Natural killer cell (primary cell): ENCODE measurements around the gene PPM1D. TPM values are rescaled to one million over a fixed set of nuclear protein-coding genes. Genes with fewer than 3 reads are reported as not detected.
"Not testable (repeated sequence)": the region's sequence is repeated elsewhere in the genome, so short reads cannot be mapped to it uniquely, and the experiment has no call there.

Source experiments
- ATAC-seq, 3 donors: fragments of 150-1000 bp in 2 of 3; fragments of 200-7000 bp in 1 of 3; cut with Tn5 transposase; 1 replicate in 1 of 3; 2 replicates in 2 of 3; pipeline ENCODE4 v1.10.0; 2021; ENCODE audit warnings: mild to moderate bottlenecking in 2 of 3, moderate library complexity in 2 of 3
- DNase-seq, 2 donors: peaks; one replicate each; pipeline versions ENCODE4 v3.0.0 to v3.0.0-alpha.2; 2013 to 2021; ENCODE audit warnings: mixed read lengths in 1 of 2
- H3K27ac ChIP-seq: one replicate; pipeline ENCODE4 v1.5.1; 2013; ENCODE audit warnings: mild to moderate bottlenecking, low read length
- H3K27me3 ChIP-seq: one replicate; pipeline ENCODE4 v1.6.1; 2013; ENCODE audit warnings: low read length; ENCODE audit not compliant: control insufficient read depth, insufficient read depth
- H3K36me3 ChIP-seq: one replicate; pipeline ENCODE4 v1.6.1; 2013; ENCODE audit warnings: low read length; ENCODE audit not compliant: control insufficient read depth, insufficient read depth
- H3K4me1 ChIP-seq: one replicate; pipeline ENCODE4 v1.6.1; 2013; ENCODE audit warnings: low read length; ENCODE audit not compliant: control insufficient read depth, insufficient read depth
- H3K4me3 ChIP-seq: one replicate; pipeline ENCODE4 v1.5.1; 2013; ENCODE audit warnings: low read length
- H3K9me3 ChIP-seq: one replicate; pipeline ENCODE4 v1.6.1; 2013; ENCODE audit warnings: low read length; ENCODE audit not compliant: control insufficient read depth, insufficient read depth
- H3K27ac Mint-ChIP-seq, 2 donors: one replicate each; pipeline ENCODE4 v1.8.0; 2022; ENCODE audit warnings: mild to moderate bottlenecking in 2 of 2, mixed read lengths in 2 of 2, moderate library complexity in 1 of 2
- H3K27me3 Mint-ChIP-seq, 2 donors: one replicate each; pipeline ENCODE4 v1.8.0; 2022; ENCODE audit warnings: low read depth in 2 of 2, mixed read lengths in 2 of 2
- H3K36me3 Mint-ChIP-seq: one replicate; pipeline ENCODE4 v1.8.0; 2022; ENCODE audit warnings: mixed read lengths
- H3K4me1 Mint-ChIP-seq, 2 donors: one replicate each; pipeline ENCODE4 v1.8.0; 2022; ENCODE audit warnings: mixed read lengths in 2 of 2
- H3K4me3 Mint-ChIP-seq: one replicate; pipeline ENCODE4 v1.8.0; 2022; ENCODE audit warnings: mild to moderate bottlenecking, moderate library complexity, mixed read lengths
- H3K9me3 Mint-ChIP-seq, 2 donors: one replicate each; pipeline ENCODE4 v1.8.0; 2022; ENCODE audit warnings: mixed read lengths in 2 of 2
- CTCF ChIP-seq: fragments of 200-600 bp; IDR thresholded peaks from one replicate; pipeline ENCODE4 v1.8.0; 2022; ENCODE audit warnings: antibody characterized with exemption
- WGBS: methylation state at CpG from one replicate; pipeline ENCODE4 v1.1.7; 2013; ENCODE audit warnings: missing lambda C conversion rate; ENCODE audit not compliant: insufficient coverage; 5-methylcytosine and 5-hydroxymethylcytosine counted together
- intact Hi-C: fragments of 100-400 bp; cut with micrococcal nuclease; formaldehyde crosslinking; loops from one replicate; pipeline ENCODE4 v1.14.2; 2022
- total RNA-seq, 4 donors: library from RNA; stranded (reverse); fragments of 120-200 nt in 1 of 4; gene quantifications; one replicate each; pipeline versions ENCODE4 v1.2.3 to v1.2.4, GENCODE V29; 2013 to 2022

PPM1D gene
- total RNA-seq, 3 donors from 2014 or later (not counting 1 experiment from before 2014, with no cell fraction given), result 22.8 to 31.6 (median 27.9) TPM

DNA sequence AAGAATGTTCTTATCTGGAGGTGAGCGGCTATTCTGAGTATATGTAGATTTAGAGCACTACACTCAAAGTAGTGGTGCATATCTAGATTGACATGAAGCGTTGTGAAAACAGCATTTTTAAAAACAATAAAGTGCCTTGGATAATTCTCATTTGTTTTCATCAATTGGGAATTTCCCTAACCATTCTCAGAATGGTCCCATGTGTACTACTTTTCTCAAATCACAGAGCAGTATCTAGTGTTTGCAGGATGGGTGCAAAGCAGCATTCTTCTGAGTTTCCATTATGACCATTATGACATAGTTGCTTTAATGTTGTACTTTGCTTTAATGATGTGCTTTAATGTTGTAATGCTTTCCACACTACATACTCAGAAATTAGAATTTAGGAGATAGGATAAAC lies 61.5 kb downstream of the PPM1D start:
- no peaks in the 10 kb centered on the region for H3K9me3 Mint-ChIP-seq
- no peak for ATAC-seq
- WGBS, result 100% methylated on average over 1 of the region's 2 CpGs
- H3K4me1 Mint-ChIP-seq, result peaks cover 10 to 12% of the 10 kb centered on the region in 2 donors
- Histone ChIP-seq H3K4me1 (peaks cover 15% of the 10 kb centered on the region), H3K36me3 (peaks cover 19% of the 10 kb centered on the region), H3K27me3 (no peaks in the 10 kb centered on the region), H3K9me3 (no peaks in the 10 kb centered on the region), H3K4me3 (no peak overlapping the region), H3K27ac (no peak overlapping the region)
- peaks cover 13% of the 10 kb centered on the region for H3K36me3 Mint-ChIP-seq
- TF ChIP-seq CTCF, result no peak
- no peaks in the 10 kb centered on the region for H3K27me3 Mint-ChIP-seq
- intact Hi-C loops, result no loop called here
- no peak overlapping the region for H3K27ac Mint-ChIP-seq
- DNase-seq, result no peak
- H3K4me3 Mint-ChIP-seq, result no peak overlapping the region

GRCh38 chr17:60664022-60664421 lies 64.0 kb downstream of the PPM1D start:
- intact Hi-C loops, result no loop called here
- Mint-ChIP-seq H3K4me3 (no peak overlapping the region), H3K9me3 (no peaks in the 10 kb centered on the region), H3K4me1 (peaks cover 10 to 12% of the 10 kb centered on the region in 2 donors), H3K27me3 (no peaks in the 10 kb centered on the region), H3K27ac (no peak overlapping the region), H3K36me3 (peaks cover 13% of the 10 kb centered on the region)
- no peak overlapping the region for H3K4me3 ChIP-seq
- no peak for TF ChIP-seq CTCF
- DNase-seq, result no peak
- no peaks in the 10 kb centered on the region for H3K9me3 ChIP-seq
- peaks cover 16% of the 10 kb centered on the region for H3K4me1 ChIP-seq
- H3K27me3 ChIP-seq, result no peaks in the 10 kb centered on the region
- peaks cover 5% of the 10 kb centered on the region for H3K36me3 ChIP-seq
- no peak overlapping the region for H3K27ac ChIP-seq
- no peak for ATAC-seq
- no CpG with 5 or more reads among the region's 1 CpG for WGBS

GRCh38 chr17:60665602-60666001 lies 65.6 kb downstream of the PPM1D start:
- WGBS, result 41% methylated on average over 4 of the region's 5 CpGs
- H3K27me3 ChIP-seq, result no peaks in the 10 kb centered on the region
- peaks cover 10 to 12% of the 10 kb centered on the region in 2 donors for H3K4me1 Mint-ChIP-seq
- H3K9me3 Mint-ChIP-seq, result no peaks in the 10 kb centered on the region
- peaks cover 5% of the 10 kb centered on the region for H3K36me3 ChIP-seq
- peak overlapping the region; percentile 84 to 87 for H3K27ac Mint-ChIP-seq
- H3K4me3 Mint-ChIP-seq, result peak overlapping the region; percentile 71
- peaks cover 13% of the 10 kb centered on the region for H3K36me3 Mint-ChIP-seq
- no peaks in the 10 kb centered on the region for H3K27me3 Mint-ChIP-seq
- TF ChIP-seq CTCF, result no peak
- no peaks in the 10 kb centered on the region for H3K9me3 ChIP-seq
- no peak overlapping the region for H3K4me3 ChIP-seq
- peaks cover 16% of the 10 kb centered on the region for H3K4me1 ChIP-seq
- no peak overlapping the region for H3K27ac ChIP-seq
- DNase-seq, result peak; percentile 22 to 27
- peak; percentile 87 to 99 (median 95) for ATAC-seq
- intact Hi-C loops, result no loop called here

DNA sequence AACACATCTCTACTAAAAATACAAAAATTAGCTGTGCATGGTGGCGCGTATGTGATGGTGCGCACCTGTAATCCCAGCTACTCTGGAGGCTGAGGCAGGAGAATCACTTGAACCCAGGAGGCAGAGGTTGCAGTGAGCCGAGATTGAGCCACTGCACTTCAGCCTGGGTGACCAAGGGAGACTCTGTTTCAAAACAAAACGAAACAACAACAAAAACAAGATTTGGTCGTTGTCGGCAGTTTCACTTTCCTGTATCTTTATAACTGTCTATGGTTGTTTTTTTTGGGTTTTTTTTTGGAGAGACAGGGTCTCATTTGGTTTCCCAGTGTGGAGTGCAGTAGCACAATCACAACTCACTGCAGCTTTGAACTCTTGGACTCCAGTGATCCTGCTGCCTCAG lies 68.7 kb downstream of the PPM1D start:
- H3K27ac Mint-ChIP-seq, H3K36me3 ChIP-seq, H3K4me3 Mint-ChIP-seq, intact Hi-C loops, H3K27ac ChIP-seq, H3K9me3 ChIP-seq, DNase-seq, H3K9me3 Mint-ChIP-seq, H3K27me3 ChIP-seq, H3K27me3 Mint-ChIP-seq, ATAC-seq, H3K36me3 Mint-ChIP-seq, H3K4me3 ChIP-seq: not testable (repeated sequence)
- H3K4me1 ChIP-seq, result peaks cover 16% of the 10 kb centered on the region
- H3K4me1 Mint-ChIP-seq, result peaks cover 10 to 12% of the 10 kb centered on the region in 2 donors
- WGBS, result 96% methylated on average over 7 of the region's 7 CpGs
